IgD-negative memory B cell (primary cell): ENCODE measurements around the gene SUPT3H. TPM values are rescaled to one million over a fixed set of nuclear protein-coding genes. Genes with fewer than 3 reads are reported as not detected.
"Not testable (repeated sequence)": the region's sequence is repeated elsewhere in the genome, so short reads cannot be mapped to it uniquely, and the experiment has no call there.

Experiments used
- H3K27ac Mint-ChIP-seq, 3 donors: one replicate each; pipeline ENCODE4 v1.8.0; 2020 to 2022; ENCODE audit warnings: mild to moderate bottlenecking in 3 of 3, mixed read lengths in 3 of 3, moderate library complexity in 1 of 3
- H3K27me3 Mint-ChIP-seq: one replicate; pipeline ENCODE4 v1.8.0; 2021; ENCODE audit warnings: mixed read lengths
- H3K36me3 Mint-ChIP-seq: one replicate; pipeline ENCODE4 v1.8.0; 2020; ENCODE audit warnings: mild to moderate bottlenecking, mixed read lengths
- H3K4me1 Mint-ChIP-seq, 3 donors: one replicate each; pipeline ENCODE4 v1.8.0; 2020 to 2022; ENCODE audit warnings: mixed read lengths in 3 of 3, mild to moderate bottlenecking in 1 of 3
- H3K4me3 Mint-ChIP-seq, 4 donors: one replicate each; pipeline ENCODE4 v1.8.0; 2020 to 2022; ENCODE audit warnings: mild to moderate bottlenecking in 4 of 4, mixed read lengths in 4 of 4, moderate library complexity in 3 of 4
- H3K9me3 Mint-ChIP-seq, 3 donors: one replicate each; pipeline ENCODE4 v1.8.0; 2020 to 2021; ENCODE audit warnings: mixed read lengths in 3 of 3, mild to moderate bottlenecking in 1 of 3
- polyA plus RNA-seq: library from polyadenylated mRNA; unstranded; fragments of 300-500 nt; fragmentation: Illumina TruSeq; gene quantifications from one replicate; pipeline ENCODE4 v1.2.3, GENCODE V29; 2021

Gene SUPT3H
- polyA plus RNA-seq, 1 donor from 2014 or later = 8.5 TPM

- Mint-ChIP-seq H3K27me3 (no peaks in the 10 kb centered on the region), H3K36me3 (no peaks in the 10 kb centered on the region), H3K27ac (no peak overlapping the region), H3K4me1 (no peaks in the 10 kb centered on the region), H3K9me3 (no peaks in the 10 kb centered on the region), H3K4me3 (no peak overlapping the region)
Measured at GRCh38 chr6:45171380-45171779, 206.4 kb downstream of the SUPT3H start.

- no peak overlapping the region for H3K4me3 Mint-ChIP-seq
- no peak overlapping the region for H3K27ac Mint-ChIP-seq
- peaks cover 2% of the 10 kb centered on the region for H3K36me3 Mint-ChIP-seq
Measured at GRCh38 chr6:45170309-45170708, 207.4 kb downstream of the SUPT3H start.

GRCh38 chr6:45169815-45170214 lies 207.9 kb downstream of the SUPT3H start:
- H3K27ac Mint-ChIP-seq = no peak overlapping the region
- peaks cover 2% of the 10 kb centered on the region for H3K36me3 Mint-ChIP-seq
- H3K9me3 Mint-ChIP-seq = no peaks in the 10 kb centered on the region
- no peaks in the 10 kb centered on the region for H3K4me1 Mint-ChIP-seq
- H3K4me3 Mint-ChIP-seq = no peak overlapping the region
- H3K27me3 Mint-ChIP-seq = no peaks in the 10 kb centered on the region

More at GRCh38 chr6:45170309-45170708, 207.4 kb downstream of the SUPT3H start:
- Mint-ChIP-seq H3K9me3 (no peaks in the 10 kb centered on the region), H3K27me3 (no peaks in the 10 kb centered on the region), H3K4me1 (no peaks in the 10 kb centered on the region)

- no peak overlapping the region for H3K4me3 Mint-ChIP-seq
- no peaks in the 10 kb centered on the region for H3K9me3 Mint-ChIP-seq
- H3K27ac Mint-ChIP-seq = no peak overlapping the region
- no peaks in the 10 kb centered on the region for H3K4me1 Mint-ChIP-seq
- H3K36me3 Mint-ChIP-seq = peaks cover 2% of the 10 kb centered on the region
- no peaks in the 10 kb centered on the region for H3K27me3 Mint-ChIP-seq
Measured at GRCh38 chr6:45163952-45164766, 213.6 kb downstream of the SUPT3H start.

GRCh38 chr6:45160305-45160704 lies 217.4 kb downstream of the SUPT3H start:
- H3K9me3 Mint-ChIP-seq = no peaks in the 10 kb centered on the region
- no peaks in the 10 kb centered on the region for H3K27me3 Mint-ChIP-seq
- H3K4me3 Mint-ChIP-seq = no peak overlapping the region
- peaks cover 2% of the 10 kb centered on the region for H3K36me3 Mint-ChIP-seq
- peaks cover 0 to 4% (median 0%) of the 10 kb centered on the region in 3 donors for H3K4me1 Mint-ChIP-seq
- H3K27ac Mint-ChIP-seq = no peak overlapping the region

GRCh38 chr6:45156075-45156474 lies 221.7 kb downstream of the SUPT3H start:
- H3K36me3 Mint-ChIP-seq = peaks cover 2% of the 10 kb centered on the region
- no peak overlapping the region for H3K4me3 Mint-ChIP-seq
- no peak overlapping the region for H3K27ac Mint-ChIP-seq

GRCh38 chr6:45155341-45155894 lies 222.3 kb downstream of the SUPT3H start:
- Mint-ChIP-seq H3K27me3 (no peaks in the 10 kb centered on the region), H3K9me3 (no peaks in the 10 kb centered on the region), H3K4me1 (peaks cover 0 to 4% (median 0%) of the 10 kb centered on the region in 3 donors), H3K36me3 (peaks cover 2% of the 10 kb centered on the region), H3K4me3 (no peak overlapping the region), H3K27ac (no peak overlapping the region)

More at GRCh38 chr6:45156075-45156474, 221.7 kb downstream of the SUPT3H start:
- Mint-ChIP-seq H3K27me3 (no peaks in the 10 kb centered on the region), H3K9me3 (no peaks in the 10 kb centered on the region), H3K4me1 (peaks cover 0 to 4% (median 0%) of the 10 kb centered on the region in 3 donors)

- no peak overlapping the region for H3K27ac Mint-ChIP-seq
Measured at GRCh38 chr6:45154679-45155078, 223.1 kb downstream of the SUPT3H start.

GRCh38 chr6:45148711-45149341 lies 228.9 kb downstream of the SUPT3H start:
- Mint-ChIP-seq H3K36me3 (no peaks in the 10 kb centered on the region), H3K4me3 (no peak overlapping the region), H3K27me3 (no peaks in the 10 kb centered on the region), H3K9me3 (peaks cover 2 to 12% (median 3%) of the 10 kb centered on the region in 3 donors), H3K4me1 (no peaks in the 10 kb centered on the region), H3K27ac (no peak overlapping the region)

More at GRCh38 chr6:45154679-45155078, 223.1 kb downstream of the SUPT3H start:
- peaks cover 2% of the 10 kb centered on the region for H3K36me3 Mint-ChIP-seq
- peaks cover 0 to 4% (median 0%) of the 10 kb centered on the region in 3 donors for H3K4me1 Mint-ChIP-seq
- no peak overlapping the region for H3K4me3 Mint-ChIP-seq
- H3K9me3 Mint-ChIP-seq = no peaks in the 10 kb centered on the region
- H3K27me3 Mint-ChIP-seq = no peaks in the 10 kb centered on the region

GRCh38 chr6:45148278-45148677 lies 229.5 kb downstream of the SUPT3H start:
- H3K27me3 Mint-ChIP-seq = no peaks in the 10 kb centered on the region
- no peak overlapping the region for H3K4me3 Mint-ChIP-seq
- peaks cover 2 to 17% (median 8%) of the 10 kb centered on the region in 3 donors for H3K9me3 Mint-ChIP-seq
- no peak overlapping the region for H3K27ac Mint-ChIP-seq
- H3K36me3 Mint-ChIP-seq = no peaks in the 10 kb centered on the region
- H3K4me1 Mint-ChIP-seq = peaks cover 0 to 2% (median 0%) of the 10 kb centered on the region in 3 donors

GRCh38 chr6:45145658-45146057 lies 232.1 kb downstream of the SUPT3H start:
- not testable (repeated sequence) for H3K4me3 Mint-ChIP-seq, H3K4me1 Mint-ChIP-seq, H3K27ac Mint-ChIP-seq, H3K27me3 Mint-ChIP-seq, H3K36me3 Mint-ChIP-seq
- peaks cover 12 to 27% (median 19%) of the 10 kb centered on the region in 3 donors for H3K9me3 Mint-ChIP-seq

GRCh38 chr6:45138765-45139164 lies 239.0 kb downstream of the SUPT3H start:
- Mint-ChIP-seq H3K27ac (no peak overlapping the region), H3K4me3 (no peak overlapping the region), H3K4me1 (peaks cover 0 to 3% (median 2%) of the 10 kb centered on the region in 3 donors), H3K27me3 (no peaks in the 10 kb centered on the region), H3K9me3 (peaks cover 18 to 40% (median 37%) of the 10 kb centered on the region in 3 donors), H3K36me3 (peaks cover 10% of the 10 kb centered on the region)

- H3K4me1 Mint-ChIP-seq = peaks cover 0 to 2% (median 0%) of the 10 kb centered on the region in 3 donors
Measured at GRCh38 chr6:45136495-45136894, 241.2 kb downstream of the SUPT3H start.

GRCh38 chr6:45132658-45133294 lies 245.0 kb downstream of the SUPT3H start:
- no peaks in the 10 kb centered on the region for H3K4me1 Mint-ChIP-seq
- peaks cover 8% of the 10 kb centered on the region for H3K36me3 Mint-ChIP-seq
- H3K4me3 Mint-ChIP-seq = no peak overlapping the region
- H3K27me3 Mint-ChIP-seq = no peaks in the 10 kb centered on the region
- H3K9me3 Mint-ChIP-seq = peaks cover 4 to 22% (median 16%) of the 10 kb centered on the region in 3 donors
- H3K27ac Mint-ChIP-seq = no peak overlapping the region

More at GRCh38 chr6:45136495-45136894, 241.2 kb downstream of the SUPT3H start:
- Mint-ChIP-seq H3K9me3 (peaks cover 12 to 28% (median 23%) of the 10 kb centered on the region in 3 donors), H3K27ac (no peak overlapping the region), H3K27me3 (no peaks in the 10 kb centered on the region), H3K4me3 (no peak overlapping the region), H3K36me3 (peaks cover 10% of the 10 kb centered on the region)

GRCh38 chr6:45132059-45132458 lies 245.7 kb downstream of the SUPT3H start:
- no peak overlapping the region for H3K4me3 Mint-ChIP-seq
- no peaks in the 10 kb centered on the region for H3K27me3 Mint-ChIP-seq
- no peaks in the 10 kb centered on the region for H3K4me1 Mint-ChIP-seq
- H3K36me3 Mint-ChIP-seq = peaks cover 8% of the 10 kb centered on the region
- H3K9me3 Mint-ChIP-seq = peaks cover 3 to 18% (median 16%) of the 10 kb centered on the region in 3 donors
- H3K27ac Mint-ChIP-seq = no peak overlapping the region
